HG03460 (cell line): ENCODE data around the gene AOC2.
"Not testable (repeated sequence)": the region's sequence is repeated elsewhere in the genome, so short reads cannot be mapped to it uniquely, and the experiment has no call there.

Experiments used
- ATAC-seq: cut with Tn5 transposase; IDR thresholded peaks from one replicate; pipeline ENCODE4 v1.9.1; 2021; ENCODE audit not compliant: unreplicated experiment

The AOC2 gene

GRCh38 chr17:42832213-42832933 is 12.0 kb upstream of the AOC2 start:
- no peak for ATAC-seq

GRCh38 chr17:42832934-42833766 is 11.2 kb upstream of the AOC2 start, which contains the start of gene PSME3:
PSME3 (plus strand) TSS chr17:42833397; CDS start chr17:42833632, 235 bp downstream.
- peak; percentile 79 for ATAC-seq

- ATAC-seq = peak; percentile 19
Measured at GRCh38 chr17:42833767-42834422, 10.5 kb upstream of the AOC2 start.

- no peak for ATAC-seq
Measured at GRCh38 chr17:42835732-42836131, 8.6 kb upstream of the AOC2 start.

DNA sequence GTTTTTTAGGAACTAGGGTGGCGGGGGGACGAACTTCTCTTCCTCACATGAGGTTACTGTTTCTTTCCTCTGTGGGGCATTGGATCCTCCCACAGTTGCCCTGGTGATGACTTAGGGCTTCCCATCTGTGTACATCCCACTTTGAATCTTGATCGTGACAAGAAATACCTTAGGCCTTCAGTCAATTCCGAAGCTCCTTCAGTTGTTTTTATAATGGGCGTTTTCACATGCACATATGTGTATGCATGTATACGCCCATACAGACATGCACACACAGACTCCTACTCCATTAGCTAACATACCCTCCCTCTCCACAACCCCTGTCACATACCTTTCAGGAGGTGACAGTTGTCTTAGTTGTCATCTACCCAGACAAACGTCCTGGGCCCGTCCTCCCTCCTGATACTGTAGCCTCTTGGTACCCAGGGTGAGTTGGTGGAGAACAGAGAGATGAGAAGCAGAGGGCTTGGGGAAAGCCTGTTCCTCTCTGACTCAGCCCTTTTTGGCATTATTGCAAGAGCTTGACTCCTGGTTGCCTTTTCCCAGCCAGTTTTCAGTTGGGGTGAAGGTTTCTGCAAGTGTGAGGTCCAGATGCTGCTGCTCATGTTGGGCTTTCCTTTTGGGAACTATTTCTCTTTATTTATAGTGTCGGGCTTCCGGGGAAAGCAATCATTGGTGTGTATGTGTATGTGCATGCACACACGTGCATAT is 2.2 kb upstream of the AOC2 start:
- no peak for ATAC-seq

DNA sequence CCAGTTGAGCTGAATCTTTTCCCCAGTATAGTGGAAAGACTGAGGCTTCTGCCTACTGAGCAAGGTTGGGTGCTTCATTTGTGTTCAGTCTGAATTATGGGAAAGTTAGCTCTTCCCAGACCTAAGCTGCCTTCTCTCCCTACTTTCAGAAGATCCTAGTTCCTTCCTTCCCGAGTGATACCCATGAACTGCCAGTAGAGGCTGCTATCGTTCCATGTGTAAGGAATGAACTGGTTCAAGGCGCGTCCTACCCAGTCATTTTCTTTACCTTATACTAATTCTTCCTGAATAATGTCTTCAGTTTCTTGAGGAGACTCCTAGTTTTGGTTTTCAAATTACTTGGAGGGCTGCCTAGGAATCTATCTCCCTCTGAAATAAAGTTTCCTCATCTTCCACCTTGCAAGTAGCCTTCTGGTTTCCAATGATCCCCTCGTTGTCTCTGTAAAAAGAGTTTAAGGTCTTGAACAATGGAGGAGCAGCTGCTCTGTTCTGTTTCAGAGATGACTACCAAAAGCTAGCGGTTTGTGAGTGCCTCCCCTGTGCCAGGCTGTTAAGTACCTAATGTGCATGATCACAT is 934 bp upstream of the AOC2 start:
- no peak for ATAC-seq

DNA sequence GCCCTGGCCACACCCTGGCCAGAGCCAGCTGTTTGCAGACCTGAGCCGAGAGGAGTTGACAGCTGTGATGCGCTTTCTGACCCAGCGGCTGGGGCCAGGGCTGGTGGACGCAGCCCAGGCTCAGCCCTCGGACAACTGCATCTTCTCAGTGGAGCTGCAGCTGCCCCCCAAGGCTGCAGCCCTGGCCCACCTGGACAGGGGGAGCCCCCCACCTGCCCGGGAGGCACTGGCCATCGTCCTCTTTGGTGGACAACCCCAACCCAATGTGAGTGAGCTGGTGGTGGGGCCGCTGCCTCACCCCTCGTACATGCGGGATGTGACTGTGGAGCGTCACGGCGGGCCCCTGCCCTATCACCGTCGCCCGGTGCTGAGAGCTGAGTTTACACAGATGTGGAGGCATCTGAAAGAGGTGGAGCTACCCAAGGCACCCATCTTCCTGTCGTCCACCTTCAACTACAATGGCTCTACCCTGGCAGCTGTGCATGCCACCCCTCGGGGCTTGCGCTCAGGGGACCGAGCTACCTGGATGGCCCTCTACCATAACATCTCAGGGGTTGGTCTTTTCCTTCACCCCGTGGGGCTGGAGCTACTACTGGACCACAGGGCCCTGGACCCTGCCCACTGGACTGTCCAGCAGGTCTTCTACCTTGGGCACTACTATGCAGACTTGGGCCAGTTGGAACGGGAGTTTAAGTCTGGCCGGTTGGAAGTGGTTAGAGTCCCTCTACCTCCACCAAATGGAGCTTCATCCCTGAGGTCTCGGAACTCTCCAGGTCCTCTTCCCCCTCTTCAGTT is 578 bp downstream of the AOC2 start:
- no peak for ATAC-seq

GRCh38 chr17:42845556-42845917 is 1.2 kb downstream of the AOC2 start:
- no peak for ATAC-seq

DNA sequence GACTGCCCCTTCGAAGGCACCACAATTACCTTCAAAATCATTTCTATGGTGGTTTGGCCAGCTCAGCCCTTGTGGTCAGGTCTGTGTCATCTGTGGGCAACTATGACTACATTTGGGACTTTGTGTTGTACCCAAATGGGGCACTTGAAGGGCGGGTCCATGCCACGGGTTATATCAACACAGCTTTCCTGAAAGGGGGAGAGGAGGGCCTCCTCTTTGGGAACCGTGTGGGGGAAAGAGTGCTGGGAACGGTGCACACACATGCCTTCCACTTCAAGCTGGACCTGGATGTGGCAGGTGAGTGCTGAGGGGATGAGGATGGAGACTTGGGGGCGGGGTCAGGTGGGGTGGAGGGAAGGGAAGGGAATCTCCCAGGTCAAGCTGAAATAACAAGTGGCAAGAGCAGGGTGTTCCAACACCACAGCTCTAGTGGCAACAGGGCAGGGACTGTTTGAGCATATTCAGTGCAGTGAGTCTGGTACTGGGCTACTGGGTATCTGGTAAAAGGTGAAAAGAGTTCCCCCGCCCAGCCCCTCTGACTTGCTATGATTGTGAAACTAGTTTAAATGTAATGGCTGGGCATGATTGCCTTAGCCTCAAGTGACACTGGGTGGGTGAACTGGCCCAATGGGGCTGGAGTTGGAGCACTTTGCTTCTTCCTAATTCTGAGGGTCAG is 1.7 kb downstream of the AOC2 start:
- ATAC-seq = no peak

DNA sequence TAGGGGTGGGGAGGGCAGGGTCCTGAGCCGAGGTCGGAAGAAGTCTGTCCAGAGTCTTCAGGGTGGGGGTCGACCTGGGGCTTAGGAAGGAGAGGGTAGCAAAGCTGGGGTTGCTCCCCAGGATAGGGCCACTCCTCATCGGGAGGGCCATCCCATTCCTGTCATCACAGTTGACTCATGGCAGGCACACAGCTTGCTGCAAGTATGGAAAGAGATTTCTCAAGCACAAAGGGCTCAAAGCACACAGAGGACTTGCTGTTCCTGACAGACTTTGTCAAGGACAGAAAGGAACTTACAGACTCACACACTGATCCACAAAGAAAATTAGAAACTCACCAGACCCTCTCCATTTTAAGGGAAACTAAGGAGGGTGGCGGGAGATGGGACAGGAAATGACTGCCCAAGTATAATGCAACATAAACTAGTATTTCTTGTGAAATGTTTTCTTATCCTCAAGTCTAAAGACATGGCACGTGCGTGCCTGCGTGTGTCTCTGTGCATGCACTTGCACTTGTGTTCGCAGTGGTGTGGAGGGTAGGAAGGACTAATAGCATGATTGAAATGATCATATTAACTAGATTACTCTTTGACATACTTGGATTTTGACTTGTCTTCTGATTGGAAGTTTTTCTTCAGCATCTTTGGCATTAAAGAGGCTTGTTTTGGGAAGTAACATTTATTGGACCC is 2.4 kb downstream of the AOC2 start:
- ATAC-seq = no peak

DNA sequence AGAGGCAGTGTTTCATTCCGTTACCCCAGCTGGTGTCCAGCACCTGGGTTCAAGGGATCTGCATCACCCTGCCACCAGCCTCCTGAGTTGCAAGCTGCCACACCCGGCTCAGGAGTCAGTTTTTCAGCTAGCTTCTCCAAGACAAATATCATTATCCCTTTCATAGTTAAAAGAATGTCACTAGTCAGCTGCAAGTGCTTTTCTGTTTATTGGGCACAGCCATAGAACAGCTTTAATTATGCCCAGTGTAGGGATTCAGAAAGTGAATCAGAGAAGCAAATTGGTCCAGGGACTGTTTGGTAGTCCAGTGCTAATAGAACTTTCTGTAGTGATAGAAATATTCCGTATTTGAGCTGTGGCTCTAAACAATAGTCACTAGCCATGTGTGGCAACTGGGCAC is 3.7 kb downstream of the AOC2 start:
- no peak for ATAC-seq

- no peak for ATAC-seq
Measured at GRCh38 chr17:42849031-42849430, 4.7 kb downstream of the AOC2 start.

GRCh38 chr17:42849451-42850181 is 5.2 kb downstream of the AOC2 start:
- ATAC-seq = no peak

DNA sequence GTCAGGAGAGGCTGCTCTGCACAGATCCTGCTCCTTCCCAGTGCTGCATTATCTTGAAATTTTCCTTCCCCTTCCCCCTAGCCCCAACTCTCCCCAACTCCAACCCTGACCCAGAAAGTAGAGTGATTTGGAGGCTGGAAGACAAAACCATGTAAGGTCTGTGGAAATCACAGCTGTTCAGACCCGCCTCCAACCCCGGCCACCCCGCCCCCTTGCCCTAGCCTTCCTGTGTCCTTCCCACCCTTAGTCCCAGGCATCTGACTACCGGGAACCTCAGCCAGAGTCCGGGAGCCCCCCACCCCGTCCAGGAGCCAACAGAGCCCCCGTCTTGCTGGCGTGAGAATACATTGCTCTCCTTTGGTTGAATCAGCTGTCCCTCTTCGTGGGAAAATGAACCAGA is 6.6 kb downstream of the AOC2 start, which contains the start of gene AOC3:
AOC3 (plus strand) TSS at position 246 of the 400 bp plus-strand sequence; CDS start at position 391, 145 bp downstream.
- ATAC-seq = no peak

- not testable (repeated sequence) for ATAC-seq
Measured at GRCh38 chr17:42851371-42852240, 7.2 kb downstream of the AOC2 start.

DNA sequence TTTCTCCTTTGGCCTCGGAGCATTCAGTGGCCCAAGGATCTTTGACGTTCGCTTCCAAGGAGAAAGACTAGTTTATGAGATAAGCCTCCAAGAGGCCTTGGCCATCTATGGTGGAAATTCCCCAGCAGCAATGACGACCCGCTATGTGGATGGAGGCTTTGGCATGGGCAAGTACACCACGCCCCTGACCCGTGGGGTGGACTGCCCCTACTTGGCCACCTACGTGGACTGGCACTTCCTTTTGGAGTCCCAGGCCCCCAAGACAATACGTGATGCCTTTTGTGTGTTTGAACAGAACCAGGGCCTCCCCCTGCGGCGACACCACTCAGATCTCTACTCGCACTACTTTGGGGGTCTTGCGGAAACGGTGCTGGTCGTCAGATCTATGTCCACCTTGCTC is 8.0 kb downstream of the AOC2 start:
- ATAC-seq = no peak

- no peak for ATAC-seq
Measured at GRCh38 chr17:42853004-42853403, 8.6 kb downstream of the AOC2 start.
